ENCODE measurements around the gene EEIG1. TPM values are rescaled to one million over a fixed set of nuclear protein-coding genes. Genes with fewer than 3 reads are reported as not detected.

The EEIG1 gene
- total and polyA plus RNA-seq, 9 of the 15 experiments (the other 6 are each of a cell fraction or from before 2014, with no cell fraction given): 0.17 to 16.7 (median 3.6) TPM

DNA sequence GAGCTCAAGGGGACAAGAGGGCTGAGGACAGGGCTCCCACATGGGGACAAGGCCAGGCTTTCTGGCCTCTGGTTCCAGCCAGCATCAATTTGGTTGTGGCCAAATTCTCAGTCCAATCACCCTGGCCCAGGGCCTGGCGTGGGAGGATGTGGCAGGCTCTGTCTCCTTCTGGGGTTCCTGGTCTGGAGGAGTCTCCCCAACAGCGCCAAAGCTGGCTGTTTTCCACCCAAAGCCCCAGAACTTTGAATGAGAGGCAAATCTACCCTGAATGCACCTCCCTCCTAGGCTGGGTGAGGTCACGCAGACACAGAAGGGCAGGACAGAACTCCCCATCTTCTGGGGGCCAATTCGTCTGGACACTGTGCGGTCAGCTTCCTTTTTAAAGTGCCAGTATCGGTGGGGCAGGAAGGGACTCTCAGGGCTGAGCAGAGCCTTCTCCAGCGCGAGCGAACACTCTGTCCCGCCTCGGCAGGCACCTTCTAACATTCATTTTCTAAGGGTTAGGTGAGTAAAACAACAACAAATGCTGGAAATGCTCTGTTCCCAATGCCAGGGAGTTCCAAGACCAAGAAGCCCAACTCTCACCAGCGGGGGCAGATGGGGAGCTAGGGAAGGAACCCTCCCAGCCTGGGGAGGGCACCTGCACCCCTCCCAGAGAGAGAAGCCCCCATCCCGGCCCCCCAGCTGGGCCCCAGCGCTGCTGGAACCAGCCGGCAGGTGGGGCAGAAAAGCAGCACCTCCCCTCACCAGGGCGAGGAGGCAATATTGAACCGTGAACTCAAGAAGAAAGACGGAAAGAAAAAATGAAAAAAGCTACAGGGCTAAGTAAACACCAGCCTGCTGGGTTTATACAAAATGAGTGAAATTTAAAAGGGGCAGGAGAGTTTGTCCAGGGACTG is 39.5 kb downstream of the EEIG1 start (continued):
- TF ChIP-seq IRF9 (tag; IDR thresholded peaks at IDR 0.05): no peak
- TF ChIP-seq SNAPC5 (CRISPR knock-in tag; IDR thresholded peaks at IDR 0.05): no peak
- TF ChIP-seq POLR3A (IDR thresholded peaks at IDR 0.05; ENCODE audit: borderline replicate concordance, extremely low read depth, insufficient read depth, insufficient read length): no peak
- no peak for TF ChIP-seq ZNF165 (CRISPR knock-in tag; IDR thresholded peaks at IDR 0.05; ENCODE audit: borderline replicate concordance)
- TF ChIP-seq NRF1 (conservative IDR thresholded peaks at IDR 0.05 in 1 of 2, IDR thresholded peaks at IDR 0.05 in 1 of 2): no peak
- no peak for TF ChIP-seq MIER1 (IDR thresholded peaks at IDR 0.05; ENCODE audit: low read depth)
- TF ChIP-seq NR1H2 (CRISPR knock-in tag; IDR thresholded peaks at IDR 0.05): no peak
- TF ChIP-seq MECOM (CRISPR knock-in tag; IDR thresholded peaks at IDR 0.05): 0 out of 2 replicates have a peak, but pooled peaks have one; percentile 17
- TF ChIP-seq GABPB2 (CRISPR knock-in tag; conservative IDR thresholded peaks at IDR 0.05): no peak
- no peak for TF ChIP-seq NCOA2 (IDR thresholded peaks at IDR 0.05; ENCODE audit: partially characterized antibody in 2 of 2)
- TF ChIP-seq PTRF (tag; IDR thresholded peaks at IDR 0.05): no peak
- TF ChIP-seq ZBTB40 (IDR thresholded peaks at IDR 0.05): no peak
- TF ChIP-seq ZBTB40 (CRISPR knock-in tag; IDR thresholded peaks at IDR 0.05): no peak
- no peak for TF ChIP-seq EP300 (IDR thresholded peaks at IDR 0.05; ENCODE audit: low read length)
- TF ChIP-seq ZNF695 (CRISPR knock-in tag; IDR thresholded peaks at IDR 0.05): no peak
- TF ChIP-seq PURB (CRISPR knock-in tag; IDR thresholded peaks at IDR 0.05; ENCODE audit: low read depth): no peak
- TF ChIP-seq ZNF644 (tag; IDR thresholded peaks at IDR 0.05; ENCODE audit: low read depth): no peak
- peak; percentile 67; the same call in 1 of the 2 replicates for TF ChIP-seq KAT7 (CRISPR knock-in tag; IDR thresholded peaks at IDR 0.05; ENCODE audit: borderline replicate concordance)

Data from K562 (cell line).